Central memory CD8-positive, alpha-beta T cell (primary cell): Measurements from ENCODE around the gene MSLN.

Source experiments
- ATAC-seq: fragments of 150-1000 bp; cut with Tn5 transposase; replicated peaks from 2 replicates; pipeline ENCODE4 v1.10.0; 2022; ENCODE audit warnings: mild to moderate bottlenecking, moderate FRiP score, moderate number of reproducible peaks; ENCODE audit not compliant: poor library complexity, severe bottlenecking; ENCODE audit errors: extremely low read depth
- DNase-seq, 2 donors: peaks; one replicate each; pipeline ENCODE4 v3.0.0; 2021; ENCODE audit warnings: low spot score in 2 of 2
- H3K27ac Mint-ChIP-seq: one replicate; pipeline ENCODE4 v1.8.0; 2022; ENCODE audit warnings: low read depth, mild to moderate bottlenecking, moderate library complexity, mixed read lengths
- H3K27me3 Mint-ChIP-seq: one replicate; pipeline ENCODE4 v1.8.0; 2022; ENCODE audit warnings: mixed read lengths
- H3K36me3 Mint-ChIP-seq: one replicate; pipeline ENCODE4 v1.8.0; 2022; ENCODE audit warnings: mild to moderate bottlenecking, moderate library complexity, mixed read lengths; ENCODE audit not compliant: insufficient read depth
- H3K4me1 Mint-ChIP-seq: one replicate; pipeline ENCODE4 v1.8.0; 2022; ENCODE audit warnings: mixed read lengths
- H3K4me3 Mint-ChIP-seq: one replicate; pipeline ENCODE4 v1.8.0; 2022; ENCODE audit warnings: mild to moderate bottlenecking, moderate library complexity, mixed read lengths
- H3K9me3 Mint-ChIP-seq: one replicate; pipeline ENCODE4 v1.8.0; 2022; ENCODE audit warnings: mixed read lengths

The MSLN gene

DNA sequence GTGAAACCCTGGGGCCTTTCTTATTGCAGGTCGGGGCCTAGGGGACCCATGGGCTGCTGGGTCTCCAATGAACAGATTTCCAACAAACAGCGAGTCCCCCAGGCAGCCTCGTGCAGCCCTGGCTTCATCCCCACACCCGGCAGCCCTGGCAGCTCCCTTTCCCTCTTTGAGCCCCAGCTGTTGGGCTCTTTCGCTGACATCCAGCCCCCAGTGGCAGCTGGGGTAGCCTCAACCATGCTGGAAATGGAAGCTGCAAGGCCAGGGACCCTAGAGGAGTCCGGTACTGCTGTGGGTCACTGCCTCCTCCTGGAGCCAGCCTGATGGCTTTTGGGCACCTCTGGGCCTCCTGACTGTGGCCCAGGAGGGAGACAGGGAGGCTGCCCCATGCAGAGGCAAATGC is 21.7 kb downstream of the MSLN start:
- ATAC-seq = no peak
- Mint-ChIP-seq H3K9me3 (no peaks in the 10 kb centered on the region), H3K27ac (no peak overlapping the region), H3K4me1 (peaks cover 14% of the 10 kb centered on the region), H3K4me3 (no peak overlapping the region), H3K36me3 (peaks cover 4% of the 10 kb centered on the region), H3K27me3 (peaks cover 7% of the 10 kb centered on the region)
- DNase-seq = no peak

DNA sequence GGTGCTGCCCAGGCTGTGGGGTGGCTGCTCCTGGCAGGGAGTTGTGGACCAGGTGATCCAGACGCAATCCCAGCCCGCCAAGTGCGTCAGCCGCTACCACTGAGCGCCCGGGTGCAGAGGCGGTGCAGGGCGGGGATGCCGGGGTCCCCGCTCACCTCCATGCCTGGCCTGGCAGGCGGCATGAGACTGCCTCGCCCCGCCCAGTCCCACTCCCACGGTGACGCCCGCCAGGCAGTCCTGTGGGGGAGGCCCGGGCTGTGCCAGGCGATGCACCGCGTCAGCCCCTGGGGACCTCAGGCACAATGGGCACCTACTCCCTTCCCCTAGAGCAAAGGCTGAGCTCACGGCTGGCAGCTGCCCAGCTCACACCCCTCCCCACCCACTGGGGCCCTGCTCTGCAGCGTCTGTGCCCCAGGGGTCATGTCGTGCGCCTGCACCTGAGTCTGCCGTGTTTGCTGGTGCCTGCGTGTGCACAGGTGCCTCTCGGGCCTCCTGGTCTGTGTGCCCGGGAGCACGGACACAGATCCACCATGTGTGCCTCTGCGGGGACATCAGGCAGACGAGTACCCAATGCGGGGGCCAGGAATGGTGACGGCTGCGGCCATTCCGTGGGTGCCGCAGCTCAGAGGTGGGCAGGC is 22.4 kb downstream of the MSLN start:
- Mint-ChIP-seq H3K27me3 (peaks cover 7% of the 10 kb centered on the region), H3K27ac (no peak overlapping the region), H3K9me3 (no peaks in the 10 kb centered on the region), H3K4me3 (no peak overlapping the region), H3K36me3 (peaks cover 9% of the 10 kb centered on the region), H3K4me1 (peaks cover 14% of the 10 kb centered on the region)
- ATAC-seq (no peak), DNase-seq (no peak)

DNA sequence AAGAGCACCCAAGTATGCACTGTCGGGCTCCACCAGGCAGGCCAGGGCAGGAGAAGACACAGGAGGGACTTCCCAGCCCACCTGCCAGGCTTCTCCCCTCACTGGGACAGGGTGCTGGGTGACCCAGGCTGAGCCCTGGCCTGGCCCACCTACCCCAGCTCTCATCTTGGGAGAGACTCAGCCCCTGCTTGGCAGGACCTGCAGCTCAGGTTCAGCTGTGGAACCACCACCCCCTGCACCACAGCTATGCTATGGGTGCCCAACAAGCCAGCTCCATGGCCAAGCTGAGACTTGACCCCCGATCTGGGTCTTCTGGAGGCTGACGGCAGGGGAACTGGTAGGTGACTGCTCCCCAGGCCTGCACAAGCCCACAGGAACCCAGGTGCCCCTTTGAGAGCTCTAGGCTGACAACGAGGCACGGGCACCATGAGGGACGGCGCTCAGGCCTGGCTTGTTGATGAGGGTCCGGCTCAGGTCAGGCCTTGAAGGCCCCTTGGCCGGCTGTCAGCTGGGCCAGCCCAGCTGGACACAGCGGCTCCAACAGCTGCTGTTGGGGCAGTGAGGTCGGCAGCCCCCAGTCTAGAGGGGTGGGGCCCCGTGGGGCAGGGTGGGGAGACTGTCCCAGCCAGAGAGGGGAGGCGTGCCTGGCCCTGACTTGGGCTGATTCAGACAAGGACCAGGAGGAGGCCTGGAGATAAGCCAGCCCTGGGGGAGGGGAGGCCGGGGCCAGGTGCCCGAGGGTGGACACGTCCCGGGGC is 23.0 kb downstream of the MSLN start:
- no peaks in the 10 kb centered on the region for H3K9me3 Mint-ChIP-seq
- no peak overlapping the region for H3K4me3 Mint-ChIP-seq
- H3K4me1 Mint-ChIP-seq = peaks cover 14% of the 10 kb centered on the region
- H3K36me3 Mint-ChIP-seq = peaks cover 9% of the 10 kb centered on the region
- DNase-seq (no peak), ATAC-seq (no peak)
- peaks cover 7% of the 10 kb centered on the region for H3K27me3 Mint-ChIP-seq
- H3K27ac Mint-ChIP-seq = no peak overlapping the region

DNA sequence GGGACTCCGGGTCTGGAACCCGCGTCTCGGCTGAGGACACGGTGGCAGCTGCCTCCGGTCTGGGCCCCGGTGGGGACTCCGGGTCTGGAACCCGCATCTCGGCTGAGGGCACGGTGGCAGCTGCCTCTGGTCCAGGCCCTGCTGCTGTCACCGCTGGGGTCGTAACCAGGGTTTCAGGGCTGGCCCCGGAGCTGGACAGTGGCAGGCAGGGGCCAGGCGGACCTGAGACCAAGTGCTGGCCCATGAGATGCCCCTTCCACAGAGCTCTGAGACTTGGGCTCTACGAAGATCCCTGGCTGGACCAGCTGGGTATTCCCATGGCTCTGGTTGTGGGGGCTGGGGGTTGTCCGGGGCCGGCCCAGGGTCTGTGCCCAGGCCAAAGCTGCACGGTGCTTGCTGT is 23.9 kb downstream of the MSLN start:
- DNase-seq = no peak
- Mint-ChIP-seq H3K4me1 (peaks cover 14% of the 10 kb centered on the region), H3K9me3 (no peaks in the 10 kb centered on the region), H3K4me3 (no peak overlapping the region), H3K36me3 (peaks cover 9% of the 10 kb centered on the region), H3K27me3 (peaks cover 7% of the 10 kb centered on the region), H3K27ac (no peak overlapping the region)
- no peak for ATAC-seq

DNA sequence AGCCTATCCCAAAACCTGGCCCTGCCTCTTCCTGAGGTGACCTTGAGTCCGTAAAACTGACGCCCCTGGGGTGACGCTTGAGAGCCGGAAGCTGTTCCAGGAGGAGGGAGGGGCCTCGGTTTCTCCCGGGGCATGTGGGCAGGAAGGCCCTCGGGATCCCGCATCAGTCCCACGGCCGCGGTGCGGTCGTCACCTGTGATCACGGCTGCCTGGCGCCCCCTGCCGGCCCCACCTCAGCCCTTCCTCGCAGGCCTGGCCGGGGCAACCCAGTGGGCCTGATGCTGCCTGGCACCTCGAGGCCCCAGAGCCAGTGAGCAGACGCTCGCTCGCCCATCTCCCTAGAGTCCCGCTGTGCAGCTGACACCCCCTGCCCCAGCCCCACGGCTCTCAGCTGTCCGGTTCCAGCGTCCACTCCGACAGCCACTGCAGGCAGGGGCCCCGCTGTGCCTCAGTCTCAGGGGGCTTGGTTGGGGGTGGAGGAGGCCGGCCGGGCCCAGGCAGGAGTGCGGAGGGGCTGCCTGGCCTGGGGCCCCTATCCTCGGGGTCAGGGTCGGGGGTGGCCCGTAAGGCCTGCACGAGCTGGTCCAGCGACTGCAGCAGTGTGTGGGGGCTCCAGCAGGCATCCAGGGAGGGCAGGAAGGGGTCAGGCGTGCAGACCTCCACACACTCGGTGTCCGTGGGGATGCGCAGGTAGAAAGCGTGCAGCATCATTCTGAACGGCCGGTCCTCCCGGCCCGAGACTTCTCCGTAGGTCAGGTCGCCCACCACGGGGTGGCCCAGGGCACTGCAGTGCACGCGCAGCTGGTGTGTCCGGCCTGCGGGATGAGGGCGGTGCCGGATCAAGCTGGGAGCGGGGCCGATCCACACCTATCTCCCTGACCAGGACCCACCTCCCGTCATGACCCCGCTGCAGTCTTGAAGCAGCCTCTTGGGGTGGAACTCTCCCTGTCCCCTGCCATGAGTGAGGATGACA is 25.3 kb downstream of the MSLN start:
- H3K4me3 Mint-ChIP-seq = peak overlapping the region; percentile 80
- no peak overlapping the region for H3K27ac Mint-ChIP-seq
- H3K27me3 Mint-ChIP-seq = no peaks in the 10 kb centered on the region
- DNase-seq (peak; percentile 53 to 70), ATAC-seq (no peak)
- peaks cover 9% of the 10 kb centered on the region for H3K36me3 Mint-ChIP-seq
- no peaks in the 10 kb centered on the region for H3K9me3 Mint-ChIP-seq
- H3K4me1 Mint-ChIP-seq = peaks cover 14% of the 10 kb centered on the region

DNA sequence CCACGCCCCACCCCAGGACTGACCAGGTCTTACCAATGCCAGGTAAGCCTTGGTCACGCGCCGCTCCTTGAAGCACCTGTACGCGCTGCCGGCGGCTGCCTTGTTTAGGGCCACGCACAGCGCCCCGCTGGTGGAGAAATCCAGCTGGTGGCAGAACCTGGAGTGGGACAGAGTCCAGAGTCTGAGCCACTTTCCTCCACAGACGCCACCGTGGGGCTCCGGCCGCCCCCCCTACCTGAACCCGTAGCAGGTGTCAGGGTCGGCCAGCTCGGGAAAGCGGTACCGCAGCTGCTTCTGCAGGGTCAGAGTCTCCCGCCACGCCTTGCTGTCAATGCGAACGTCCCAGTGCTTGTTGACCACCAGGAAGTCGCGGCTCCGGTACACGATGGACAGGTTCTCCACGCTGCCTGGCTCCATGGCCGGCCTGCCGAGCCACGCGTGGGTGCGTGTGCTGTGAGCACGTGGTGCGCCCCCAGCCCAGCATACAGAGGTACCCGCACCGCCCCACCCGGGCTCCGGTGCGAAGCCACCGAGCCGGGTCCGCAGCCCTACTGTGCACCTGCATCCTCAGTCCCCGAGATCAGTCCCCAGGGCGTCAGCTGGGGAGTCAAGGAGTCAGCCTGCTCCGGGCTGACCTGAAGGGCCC is 26.9 kb downstream of the MSLN start:
- Mint-ChIP-seq H3K27me3 (no peaks in the 10 kb centered on the region), H3K27ac (no peak overlapping the region), H3K9me3 (no peaks in the 10 kb centered on the region), H3K4me1 (peaks cover 21% of the 10 kb centered on the region), H3K4me3 (peak overlapping the region; percentile 80), H3K36me3 (peaks cover 11% of the 10 kb centered on the region)
- DNase-seq (no peak), ATAC-seq (no peak)

DNA sequence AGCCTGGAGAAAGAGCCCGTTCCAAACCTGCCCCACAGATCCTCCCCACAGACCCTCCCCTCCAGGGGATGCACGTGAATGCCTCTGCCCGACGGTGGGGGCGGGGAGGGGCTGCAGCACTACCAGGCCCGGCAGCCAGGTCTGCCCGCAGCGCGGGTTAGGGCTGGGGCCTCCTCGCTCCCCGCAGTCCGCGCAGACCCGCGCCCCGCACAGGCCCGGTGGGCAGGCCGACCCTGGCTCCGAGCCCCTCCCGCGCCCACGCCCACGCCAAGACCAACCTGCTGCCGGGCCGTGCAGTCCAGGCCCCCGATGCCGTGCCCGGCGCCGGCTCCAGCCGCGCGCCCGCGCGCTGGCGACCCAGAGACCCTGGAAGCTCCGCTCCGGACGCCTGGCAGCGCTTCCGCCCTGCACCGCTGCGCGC is 27.5 kb downstream of the MSLN start, which contains the start of gene RPUSD1:
Gene RPUSD1 (minus strand): TSS at position 404 of the 421 bp plus-strand sequence. CDS start 644 bp downstream, outside the sequence.
- Mint-ChIP-seq H3K9me3 (no peaks in the 10 kb centered on the region), H3K4me3 (peak within 1 kb of the TSS; percentile 80), H3K27me3 (no peaks in the 10 kb centered on the region), H3K36me3 (peaks cover 11% of the 10 kb centered on the region), H3K27ac (no peak within 1 kb of the TSS), H3K4me1 (peaks cover 21% of the 10 kb centered on the region)
- peak; percentile 10 for ATAC-seq
- DNase-seq = peak in 1 of 2 donors; percentile 22

DNA sequence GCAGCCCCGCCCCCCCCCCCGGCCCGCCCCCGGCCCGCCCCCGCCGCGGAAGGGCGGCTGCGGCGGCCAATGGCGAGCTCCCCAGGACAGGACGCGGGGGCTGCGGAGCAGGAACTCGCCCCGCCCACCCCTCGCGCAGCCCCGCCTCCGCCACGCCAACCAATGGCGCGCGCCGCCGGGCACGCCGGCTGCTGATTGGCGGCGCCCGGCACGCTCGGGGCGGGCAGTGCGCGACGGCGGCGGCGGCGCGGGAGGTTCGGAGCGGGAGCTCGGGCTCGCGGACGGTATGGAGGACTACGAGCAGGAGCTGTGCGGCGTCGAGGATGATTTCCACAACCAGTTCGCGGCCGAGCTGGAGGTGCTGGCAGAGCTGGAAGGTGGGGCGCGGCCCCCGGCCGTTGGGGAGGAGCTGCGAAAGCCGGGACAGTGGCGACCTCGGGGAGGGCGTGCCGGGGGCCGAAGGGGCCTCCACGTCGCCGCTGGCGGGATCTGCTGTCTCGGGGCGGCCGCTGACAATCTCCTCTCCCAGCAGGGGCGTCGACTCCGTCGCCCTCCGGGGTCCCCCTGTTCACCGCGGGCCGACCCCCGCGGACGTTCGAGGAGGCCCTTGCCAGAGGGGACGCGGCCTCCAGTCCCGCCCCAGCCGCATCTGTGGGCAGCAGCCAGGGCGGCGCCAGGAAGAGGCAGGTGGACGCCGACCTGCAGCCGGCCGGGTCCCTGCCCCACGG is 28.0 kb downstream of the MSLN start, which contains the start of gene CHTF18:
Gene CHTF18 (plus strand): TSS at position 222 of the 728 bp plus-strand sequence. CDS start 65 bp downstream, at position 287.
- Mint-ChIP-seq H3K4me1 (peaks cover 21% of the 10 kb centered on the region), H3K27ac (no peak within 1 kb of the TSS), H3K36me3 (peaks cover 11% of the 10 kb centered on the region), H3K9me3 (no peaks in the 10 kb centered on the region), H3K27me3 (no peaks in the 10 kb centered on the region), H3K4me3 (peak within 1 kb of the TSS; percentile 80)
- peak; percentile 83 to 93 for DNase-seq
- ATAC-seq = peak; percentile 96

DNA sequence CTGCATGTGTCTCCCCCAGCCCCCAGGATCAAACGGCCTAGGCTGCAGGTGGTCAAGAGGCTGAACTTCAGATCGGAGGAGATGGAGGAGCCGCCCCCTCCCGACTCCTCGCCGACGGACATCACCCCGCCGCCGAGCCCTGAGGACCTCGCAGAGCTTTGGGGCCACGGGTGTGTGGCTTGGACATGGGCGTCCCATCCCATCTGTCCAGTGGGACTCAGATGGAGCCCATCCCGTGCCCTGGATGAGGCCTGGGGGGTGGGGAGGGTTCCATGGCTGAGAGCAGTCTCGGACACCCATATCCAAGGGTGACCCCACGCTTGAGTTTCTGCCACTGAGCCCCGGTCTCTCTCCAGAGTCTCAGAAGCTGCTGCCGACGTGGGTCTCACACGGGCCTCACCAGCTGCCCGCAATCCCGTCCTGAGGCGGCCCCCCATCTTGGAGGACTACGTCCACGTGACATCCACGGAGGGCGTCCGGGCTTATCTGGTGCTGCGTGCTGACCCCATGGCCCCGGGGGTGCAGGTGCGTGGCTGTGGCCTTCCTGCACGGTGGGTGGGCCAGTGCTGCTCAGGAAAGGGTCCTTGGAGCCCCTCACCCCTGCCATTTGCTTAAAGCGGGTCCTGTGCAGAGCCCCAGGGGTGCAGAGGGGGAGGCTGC is 28.8 kb downstream of the MSLN start:
- H3K27me3 Mint-ChIP-seq = no peaks in the 10 kb centered on the region
- no peak for ATAC-seq
- peaks cover 21% of the 10 kb centered on the region for H3K4me1 Mint-ChIP-seq
- H3K4me3 Mint-ChIP-seq = peak overlapping the region; percentile 61
- no peak overlapping the region for H3K27ac Mint-ChIP-seq
- DNase-seq = no peak
- no peaks in the 10 kb centered on the region for H3K9me3 Mint-ChIP-seq
- peaks cover 11% of the 10 kb centered on the region for H3K36me3 Mint-ChIP-seq

DNA sequence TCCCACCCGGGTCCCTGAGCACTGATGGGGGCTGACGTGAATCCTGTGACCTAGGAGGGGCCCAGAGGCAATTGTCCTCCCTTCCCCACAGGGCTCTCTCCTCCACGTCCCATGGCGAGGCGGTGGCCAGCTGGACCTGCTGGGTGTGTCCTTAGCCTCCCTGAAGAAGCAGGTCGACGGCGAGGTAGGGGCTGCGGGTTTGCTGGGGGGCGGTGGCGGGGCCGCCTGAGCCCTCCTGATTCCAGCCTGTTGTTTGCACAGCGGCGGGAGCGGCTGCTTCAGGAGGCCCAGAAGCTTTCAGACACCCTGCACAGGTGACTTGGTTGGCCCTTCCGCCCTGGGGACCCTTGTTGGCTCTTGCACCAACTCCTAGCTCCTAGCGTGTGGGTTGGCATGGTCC is 29.6 kb downstream of the MSLN start:
- no peaks in the 10 kb centered on the region for H3K27me3 Mint-ChIP-seq
- H3K4me1 Mint-ChIP-seq = peaks cover 18% of the 10 kb centered on the region
- H3K27ac Mint-ChIP-seq = peak overlapping the region; percentile 25
- H3K36me3 Mint-ChIP-seq = peaks cover 11% of the 10 kb centered on the region
- DNase-seq (no peak), ATAC-seq (no peak)
- peak overlapping the region; percentile 61 for H3K4me3 Mint-ChIP-seq
- no peaks in the 10 kb centered on the region for H3K9me3 Mint-ChIP-seq

DNA sequence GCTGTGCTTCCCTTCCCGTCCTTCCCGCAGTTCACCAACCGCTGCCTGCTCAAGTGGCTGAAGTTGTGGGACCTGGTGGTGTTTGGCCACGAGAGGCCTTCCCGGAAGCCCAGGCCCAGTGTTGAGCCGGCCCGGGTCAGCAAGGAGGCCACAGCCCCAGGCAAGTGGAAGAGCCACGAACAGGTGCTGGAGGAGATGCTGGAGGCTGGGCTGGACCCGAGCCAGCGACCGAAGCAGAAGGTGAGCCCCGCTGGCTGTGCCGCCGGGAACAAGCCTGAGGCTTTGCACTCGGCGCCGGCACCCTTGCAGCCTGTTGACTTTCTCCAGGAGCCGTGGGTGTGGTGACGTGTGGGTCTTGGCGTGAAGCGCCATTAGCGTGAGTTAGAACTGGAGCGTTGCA is 30.6 kb downstream of the MSLN start:
- no peak for DNase-seq

More for the DNA sequence above, 30.6 kb downstream of the MSLN start:
- peaks cover 15% of the 10 kb centered on the region for H3K4me1 Mint-ChIP-seq
- no peak overlapping the region for H3K4me3 Mint-ChIP-seq
- H3K27ac Mint-ChIP-seq = no peak overlapping the region
- no peaks in the 10 kb centered on the region for H3K27me3 Mint-ChIP-seq
- H3K36me3 Mint-ChIP-seq = peaks cover 10% of the 10 kb centered on the region
- H3K9me3 Mint-ChIP-seq = no peaks in the 10 kb centered on the region
- ATAC-seq = no peak
